HepG2 (cell line): ENCODE results near the gene RNF5. TPM values are rescaled to one million over a fixed set of nuclear protein-coding genes. Genes with fewer than 3 reads are reported as not detected.
A peak's percentile ranks its signal among the peaks of the same experiment; 100 is the strongest.

Experiments
- AHR ChIP-seq: IDR thresholded peaks from 2 replicates; pipeline ENCODE4 v1.6.1; 2018; ENCODE audit warnings: missing genetic modification reagents, missing compliant biosample characterization
- ATAD3A ChIP-seq: sonication (generic); formaldehyde crosslinking; IDR thresholded peaks from 2 replicates; pipeline ENCODE4 v1.4.0; 2020; ENCODE audit warnings: missing genetic modification reagents
- ATF1 ChIP-seq: IDR thresholded peaks from 2 replicates; pipeline ENCODE4 v1.6.1; 2016; ENCODE audit warnings: mild to moderate bottlenecking, control low read depth
- ATF7 ChIP-seq, 2 experiments: fragments of 450-650 bp in 1 of 2; sonication (generic) in 1 of 2; formaldehyde crosslinking in 1 of 2; IDR thresholded peaks; 2 replicates each; pipeline versions ENCODE4 v1.4.0 to v1.6.1; 2016 to 2020; ENCODE audit warnings: antibody characterized with exemption in 1 of 2, mild to moderate bottlenecking in 1 of 2, missing genetic modification reagents in 1 of 2
- FOXA1 ChIP-seq, 2 experiments: fragments of 450-650 bp in 1 of 2; sonication (generic) in 1 of 2; formaldehyde crosslinking in 1 of 2; IDR thresholded peaks; 2 replicates each; pipeline versions ENCODE4 v1.4.0 to v1.6.1; 2016 to 2020; ENCODE audit warnings: missing genetic modification reagents in 1 of 2
- HOXA9 ChIP-seq: sonication (generic); formaldehyde crosslinking; IDR thresholded peaks from 2 replicates; pipeline ENCODE4 v1.8.1; 2022; ENCODE audit warnings: missing genetic modification reagents, mild to moderate bottlenecking, moderate library complexity, borderline replicate concordance
- NCOA5 ChIP-seq: sonication (generic); formaldehyde crosslinking; IDR thresholded peaks from 2 replicates; pipeline ENCODE4 v1.4.0; 2020; ENCODE audit warnings: missing genetic modification reagents
- NFKB2 ChIP-seq: sonication (generic); formaldehyde crosslinking; IDR thresholded peaks from 2 replicates; pipeline ENCODE4 v1.4.0; 2020; ENCODE audit warnings: missing genetic modification reagents, borderline replicate concordance
- NONO ChIP-seq, 2 experiments: fragments of 450-650 bp in 1 of 2; sonication (generic) in 1 of 2; formaldehyde crosslinking in 1 of 2; IDR thresholded peaks in 1 of 2; conservative IDR thresholded peaks in 1 of 2; 2 replicates each; pipeline versions ENCODE4 v1.6.1 to v1.8.0; 2017 to 2022; ENCODE audit warnings: mild to moderate bottlenecking in 1 of 2, missing genetic modification reagents in 1 of 2, moderate library complexity in 1 of 2
- NR1H2 ChIP-seq: sonication (generic); formaldehyde crosslinking; IDR thresholded peaks from 2 replicates; pipeline ENCODE4 v1.8.1; 2022; ENCODE audit warnings: low read depth, missing genetic modification reagents, borderline replicate concordance
- RXRA ChIP-seq: sonication (generic); formaldehyde crosslinking; IDR thresholded peaks from 2 replicates; pipeline ENCODE4 v1.5.1; 2020; ENCODE audit warnings: missing genetic modification reagents
- SMAD9 ChIP-seq: sonication (generic); formaldehyde crosslinking; IDR thresholded peaks from 2 replicates; pipeline ENCODE4 v1.5.1; 2020; ENCODE audit warnings: mild to moderate bottlenecking, missing genetic modification reagents
- SMYD3 ChIP-seq: sonication (generic); formaldehyde crosslinking; IDR thresholded peaks from 2 replicates; pipeline ENCODE4 v1.8.1; 2023; ENCODE audit warnings: mild to moderate bottlenecking, missing genetic modification reagents
- SRSF4 ChIP-seq: fragments of 200-400 bp; formaldehyde crosslinking; IDR thresholded peaks from one replicate; pipeline ENCODE4 v1.6.1; 2018; ENCODE audit warnings: mild to moderate bottlenecking, low read depth, low read length, moderate library complexity; ENCODE audit not compliant: poor library complexity, severe bottlenecking
- TSC22D2 ChIP-seq: sonication (generic); formaldehyde crosslinking; IDR thresholded peaks from 2 replicates; pipeline ENCODE4 v1.5.1; 2020; ENCODE audit warnings: missing genetic modification reagents, mild to moderate bottlenecking, borderline replicate concordance
- ZBTB7A ChIP-seq: sonication (generic); formaldehyde crosslinking; IDR thresholded peaks from 2 replicates; pipeline ENCODE4 v1.8.0; 2022; ENCODE audit warnings: mild to moderate bottlenecking, missing genetic modification reagents
- ZBTB7B ChIP-seq: sonication (generic); formaldehyde crosslinking; IDR thresholded peaks from 2 replicates; pipeline ENCODE4 v1.4.0; 2020; ENCODE audit warnings: missing genetic modification reagents
- ZMAT3 ChIP-seq: sonication (generic); formaldehyde crosslinking; conservative IDR thresholded peaks from 2 replicates; pipeline ENCODE4 v1.7.0; 2021; ENCODE audit warnings: missing genetic modification reagents
- ZNF446 ChIP-seq: sonication (generic); formaldehyde crosslinking; IDR thresholded peaks from 2 replicates; pipeline ENCODE4 v1.5.0; 2020; ENCODE audit warnings: mild to moderate bottlenecking, missing genetic modification reagents
- ZNF766 ChIP-seq: sonication (generic); formaldehyde crosslinking; IDR thresholded peaks from 2 replicates; pipeline ENCODE4 v1.5.0; 2020; ENCODE audit warnings: missing genetic modification reagents, borderline replicate concordance
- ZSCAN31 ChIP-seq: sonication (generic); formaldehyde crosslinking; IDR thresholded peaks from 2 replicates; pipeline ENCODE4 v1.5.0; 2020; ENCODE audit warnings: low read depth, mild to moderate bottlenecking, missing genetic modification reagents
- ZZZ3 ChIP-seq: sonication (generic); formaldehyde crosslinking; IDR thresholded peaks from 2 replicates; pipeline ENCODE4 v1.4.0; 2020; ENCODE audit warnings: missing genetic modification reagents, mild to moderate bottlenecking, borderline replicate concordance
- polyA plus RNA-seq, 8 experiments: library from polyadenylated mRNA; depleted of rRNA in 3 of 8; stranded (reverse) in 7 of 8; unstranded in 1 of 8; fragments of >200 nt; fragmentation: Illumina TruSeq in 4 of 8; extraction: Trizol in 4 of 8; gene quantifications; 2 replicates each; pipeline versions ENCODE4 v1.2.1 to v1.2.3, GENCODE V29; 2011 to 2016; ENCODE audit warnings: low read depth in 4 of 8, missing spikeins in 1 of 8, mixed read lengths in 1 of 8; ENCODE audit not compliant: insufficient read depth in 1 of 8
- total RNA-seq, 5 experiments: library from RNA; depleted of rRNA; stranded (reverse); fragments of >200 nt; fragmentation: Illumina TruSeq; extraction: Trizol; gene quantifications; 2 replicates each; pipeline ENCODE4 v1.2.3, GENCODE V29; 2016; ENCODE audit warnings: low read depth in 1 of 5
- TF ChIP-seq, protein P1 (sequence below): sonication (generic); formaldehyde crosslinking; IDR thresholded peaks from 2 replicates; pipeline ENCODE4 v1.5.0; 2020; ENCODE audit warnings: mild to moderate bottlenecking, missing genetic modification reagents, borderline replicate concordance
- TF ChIP-seq, protein P2 (sequence below): sonication (generic); formaldehyde crosslinking; IDR thresholded peaks from 2 replicates; pipeline ENCODE4 v1.8.1; 2023; ENCODE audit warnings: mild to moderate bottlenecking, moderate library complexity, missing genetic modification reagents

The RNF5 gene
- total and polyA plus RNA-seq, 2 of the 13 experiments (the other 11 are each of a cell fraction or from before 2014, with no cell fraction given): 98.0 to 131 TPM

DNA sequence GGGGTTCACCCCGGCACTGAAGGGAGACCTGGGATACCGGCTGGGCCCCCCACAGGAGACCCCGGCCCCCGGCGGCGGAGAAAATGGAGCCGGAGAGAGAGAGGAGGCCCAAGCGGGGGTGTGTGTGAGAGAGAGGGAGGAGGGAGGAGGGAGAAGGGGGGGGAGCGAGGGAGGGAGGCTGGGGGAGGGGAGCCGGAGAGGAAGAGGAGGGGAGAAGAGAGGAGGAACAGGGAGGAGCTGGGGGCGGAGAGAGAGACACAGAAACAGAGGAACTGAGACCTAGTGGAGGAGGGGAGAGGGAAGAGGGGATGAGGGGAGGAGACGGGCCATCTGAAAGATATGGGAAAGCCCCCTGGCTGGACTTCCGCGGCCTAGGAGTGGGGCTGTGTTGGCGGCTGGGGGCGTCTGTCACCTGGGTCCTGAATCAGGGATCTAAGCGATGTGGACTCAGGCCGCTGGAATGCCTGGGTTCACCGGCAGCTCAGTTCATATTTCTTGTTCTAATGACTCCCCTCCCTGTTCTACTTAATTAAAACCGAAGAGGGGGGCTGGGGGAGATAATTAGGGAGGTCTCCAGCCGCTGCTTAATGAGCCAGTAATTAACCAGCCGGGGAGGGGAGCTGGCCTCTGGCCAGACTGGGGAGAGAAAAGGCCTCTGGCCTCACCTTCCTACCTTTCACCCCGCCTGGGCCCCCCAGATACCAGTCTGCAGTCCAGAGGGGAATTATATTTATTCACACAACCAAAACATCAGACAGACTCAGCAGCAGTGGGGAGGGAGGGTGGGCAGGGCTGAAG, 12.0 kb downstream of the RNF5 start, which contains the start of gene PBX2 (continued):
- TF ChIP-seq, protein P1, sequence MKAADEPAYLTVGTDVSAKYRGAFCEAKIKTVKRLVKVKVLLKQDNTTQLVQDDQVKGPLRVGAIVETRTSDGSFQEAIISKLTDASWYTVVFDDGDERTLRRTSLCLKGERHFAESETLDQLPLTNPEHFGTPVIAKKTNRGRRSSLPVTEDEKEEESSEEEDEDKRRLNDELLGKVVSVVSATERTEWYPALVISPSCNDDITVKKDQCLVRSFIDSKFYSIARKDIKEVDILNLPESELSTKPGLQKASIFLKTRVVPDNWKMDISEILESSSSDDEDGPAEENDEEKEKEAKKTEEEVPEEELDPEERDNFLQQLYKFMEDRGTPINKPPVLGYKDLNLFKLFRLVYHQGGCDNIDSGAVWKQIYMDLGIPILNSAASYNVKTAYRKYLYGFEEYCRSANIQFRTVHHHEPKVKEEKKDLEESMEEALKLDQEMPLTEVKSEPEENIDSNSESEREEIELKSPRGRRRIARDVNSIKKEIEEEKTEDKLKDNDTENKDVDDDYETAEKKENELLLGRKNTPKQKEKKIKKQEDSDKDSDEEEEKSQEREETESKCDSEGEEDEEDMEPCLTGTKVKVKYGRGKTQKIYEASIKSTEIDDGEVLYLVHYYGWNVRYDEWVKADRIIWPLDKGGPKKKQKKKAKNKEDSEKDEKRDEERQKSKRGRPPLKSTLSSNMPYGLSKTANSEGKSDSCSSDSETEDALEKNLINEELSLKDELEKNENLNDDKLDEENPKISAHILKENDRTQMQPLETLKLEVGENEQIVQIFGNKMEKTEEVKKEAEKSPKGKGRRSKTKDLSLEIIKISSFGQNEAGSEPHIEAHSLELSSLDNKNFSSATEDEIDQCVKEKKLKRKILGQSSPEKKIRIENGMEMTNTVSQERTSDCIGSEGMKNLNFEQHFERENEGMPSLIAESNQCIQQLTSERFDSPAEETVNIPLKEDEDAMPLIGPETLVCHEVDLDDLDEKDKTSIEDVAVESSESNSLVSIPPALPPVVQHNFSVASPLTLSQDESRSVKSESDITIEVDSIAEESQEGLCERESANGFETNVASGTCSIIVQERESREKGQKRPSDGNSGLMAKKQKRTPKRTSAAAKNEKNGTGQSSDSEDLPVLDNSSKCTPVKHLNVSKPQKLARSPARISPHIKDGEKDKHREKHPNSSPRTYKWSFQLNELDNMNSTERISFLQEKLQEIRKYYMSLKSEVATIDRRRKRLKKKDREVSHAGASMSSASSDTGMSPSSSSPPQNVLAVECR (CRISPR knock-in tag): peak; percentile 61; the same call in 1 of the 2 replicates
- no peak for TF ChIP-seq ATF1 (CRISPR knock-in tag)
- TF ChIP-seq ZBTB7A (CRISPR knock-in tag): peak; percentile 84; the same call in 1 of the 2 replicates
- no peak for TF ChIP-seq NONO (IDR thresholded peaks at IDR 0.05)
- TF ChIP-seq NONO (CRISPR knock-in tag; conservative IDR thresholded peaks at IDR 0.05): no peak
- peak; percentile 85; the same call in 1 of the 2 replicates for TF ChIP-seq NFKB2 (CRISPR knock-in tag)
- TF ChIP-seq FOXA1 (IDR thresholded peaks at IDR 0.05): no peak
- TF ChIP-seq FOXA1 (CRISPR knock-in tag; IDR thresholded peaks at IDR 0.05): 0 out of 2 replicates have a peak, but pooled peaks have one; percentile 10
- TF ChIP-seq AHR: no peak
- TF ChIP-seq ZNF446 (CRISPR knock-in tag): no peak
- no peak for TF ChIP-seq ZNF766 (CRISPR knock-in tag)
- TF ChIP-seq SMAD9 (CRISPR knock-in tag): 0 out of 2 replicates have a peak, but pooled peaks have one; percentile 11
- 0 out of 2 replicates have a peak, but pooled peaks have one; percentile 49 for TF ChIP-seq ZSCAN31 (CRISPR knock-in tag)
- TF ChIP-seq, protein P2, sequence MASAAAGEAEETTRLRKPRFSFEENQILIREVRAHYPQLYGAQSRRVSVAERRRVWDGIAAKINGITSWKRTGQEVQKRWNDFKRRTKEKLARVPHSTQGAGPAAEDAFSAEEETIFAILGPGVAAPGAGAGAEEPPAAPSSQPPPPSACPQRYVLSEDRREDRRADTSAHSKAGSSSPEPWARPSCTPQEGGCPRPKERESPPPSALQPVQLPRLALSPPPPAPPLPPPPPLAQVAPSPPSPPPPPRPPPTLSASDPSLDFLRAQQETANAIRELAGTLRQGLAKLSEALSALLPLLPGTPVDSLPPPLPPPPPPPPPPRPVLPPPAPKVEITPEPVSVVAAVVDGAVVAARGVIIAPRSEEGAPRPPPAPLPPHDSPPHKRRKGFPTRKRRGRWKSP (CRISPR knock-in tag): 0 out of 2 replicates have a peak, but pooled peaks have one; percentile 18
- TF ChIP-seq TSC22D2 (CRISPR knock-in tag): 0 out of 2 replicates have a peak, but pooled peaks have one; percentile 85
- TF ChIP-seq SRSF4: no peak
- no peak for TF ChIP-seq HOXA9 (CRISPR knock-in tag)
- TF ChIP-seq NR1H2: no peak
- 0 out of 2 replicates have a peak, but pooled peaks have one; percentile 44 for TF ChIP-seq ZZZ3
- TF ChIP-seq NCOA5 (CRISPR knock-in tag): no peak
- 0 out of 2 replicates have a peak, but pooled peaks have one; percentile 36 for TF ChIP-seq SMYD3 (CRISPR knock-in tag)
- TF ChIP-seq RXRA (CRISPR knock-in tag): no peak; the same call in 1 of the 2 replicates
- TF ChIP-seq ZBTB7B (CRISPR knock-in tag): peak; percentile 76
- TF ChIP-seq ATAD3A (CRISPR knock-in tag): no peak
- TF ChIP-seq ATF7 (IDR thresholded peaks at IDR 0.05): no peak
- TF ChIP-seq ATF7 (CRISPR knock-in tag; IDR thresholded peaks at IDR 0.05): 0 out of 2 replicates have a peak, but pooled peaks have one; percentile 18
- 0 out of 2 replicates have a peak, but pooled peaks have one; percentile 47 for TF ChIP-seq ZMAT3
